Stimulated activated CD8-positive, alpha-beta memory T cell treated with anti-CD3 and anti-CD28 coated beads, Interleukin-7, amount 100 ng/mL, for 4 hours (primary cell): ENCODE results near the gene CTNND2.
"Not testable (repeated sequence)": the region's sequence is repeated elsewhere in the genome, so short reads cannot be mapped to it uniquely, and the experiment has no call there.

Source experiments
- DNase-seq, 2 donors: peaks; one replicate each; pipeline ENCODE4 v3.0.0-alpha.2; 2020; ENCODE audit warnings: low read depth in 2 of 2

The CTNND2 gene

GRCh38 chr5:11873587-11873986, 30.7 kb downstream of the CTNND2 start:
- DNase-seq: no peak

DNA sequence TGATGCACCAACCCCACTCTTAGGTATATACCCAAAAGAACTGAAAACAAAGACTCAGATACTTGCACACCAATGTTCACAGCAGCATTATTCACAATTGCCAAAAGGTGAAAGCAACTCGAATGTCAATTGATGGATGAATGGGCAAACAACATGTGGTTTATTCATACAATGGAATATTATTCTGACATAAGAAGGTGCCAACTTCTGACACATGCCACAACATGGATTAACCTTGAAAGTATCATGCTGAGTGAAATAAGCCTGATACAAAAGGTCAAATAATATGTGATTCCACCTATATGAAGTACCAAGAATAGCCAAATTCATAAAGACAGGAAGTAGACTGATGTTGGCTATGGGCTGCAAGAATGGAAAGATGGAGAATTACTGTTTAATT, 35.0 kb downstream of the CTNND2 start:
- DNase-seq: no peak

DNA sequence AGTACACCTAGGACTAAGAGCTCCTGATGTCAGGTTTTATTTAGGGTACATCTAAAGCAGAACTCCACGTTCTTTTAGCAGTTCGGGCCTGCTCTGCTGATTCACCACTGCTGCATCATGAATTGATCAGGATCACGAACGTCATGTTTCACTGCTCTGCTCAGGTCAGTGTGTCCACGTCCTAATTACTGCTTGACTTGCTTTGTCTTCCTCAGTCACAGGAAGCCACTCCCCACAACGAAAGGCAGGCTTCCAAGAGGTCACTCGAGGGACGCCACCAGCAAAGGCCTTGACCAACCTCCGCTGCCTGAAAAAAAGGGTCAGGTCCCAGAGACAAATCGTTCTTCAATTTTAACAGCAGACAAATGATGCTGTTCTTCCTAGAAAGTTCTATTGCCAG, 40.3 kb downstream of the CTNND2 start:
- DNase-seq: no peak

DNA sequence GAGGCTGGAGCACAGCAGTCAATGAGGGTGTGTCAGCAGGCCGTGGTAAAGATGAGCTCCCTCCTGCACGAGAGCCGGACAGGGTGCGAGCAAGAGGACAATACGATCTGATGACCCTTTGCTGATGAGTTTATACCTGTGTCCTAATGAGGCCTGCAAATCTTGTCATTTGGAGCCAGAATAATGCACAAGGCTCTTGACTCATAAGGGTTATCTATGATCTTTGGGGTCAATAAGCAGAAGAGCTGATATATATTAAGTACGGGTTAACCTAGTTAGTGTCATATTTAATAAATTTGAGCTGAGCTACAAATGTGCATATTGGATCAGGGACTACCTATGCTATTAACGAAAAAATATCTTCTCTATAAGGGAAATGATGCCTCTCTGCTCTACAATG, 46.9 kb downstream of the CTNND2 start:
- DNase-seq: no peak

DNA sequence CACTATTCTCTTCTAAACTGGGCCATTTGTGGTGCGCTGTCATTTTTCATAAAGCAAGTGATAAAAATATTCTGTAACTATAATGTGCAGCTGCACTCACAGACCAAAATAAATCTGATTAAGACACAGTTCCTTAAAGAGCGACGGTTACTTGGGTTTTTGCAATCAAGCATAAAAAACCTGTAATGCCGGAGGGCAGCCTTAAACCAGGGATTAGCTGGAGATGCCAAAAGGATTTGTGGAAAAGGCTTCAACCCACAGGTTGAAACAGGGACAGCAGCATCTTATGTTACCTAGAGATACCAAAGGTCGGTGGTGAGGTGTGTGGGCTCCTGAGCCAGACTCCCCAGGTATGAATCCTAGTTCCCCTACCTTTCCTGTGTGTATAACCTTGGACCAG, 49.3 kb downstream of the CTNND2 start:
- no peak for DNase-seq

- no peak for DNase-seq
These were observed 50.5 kb downstream of the CTNND2 start for GRCh38 chr5:11853796-11854195.

DNA sequence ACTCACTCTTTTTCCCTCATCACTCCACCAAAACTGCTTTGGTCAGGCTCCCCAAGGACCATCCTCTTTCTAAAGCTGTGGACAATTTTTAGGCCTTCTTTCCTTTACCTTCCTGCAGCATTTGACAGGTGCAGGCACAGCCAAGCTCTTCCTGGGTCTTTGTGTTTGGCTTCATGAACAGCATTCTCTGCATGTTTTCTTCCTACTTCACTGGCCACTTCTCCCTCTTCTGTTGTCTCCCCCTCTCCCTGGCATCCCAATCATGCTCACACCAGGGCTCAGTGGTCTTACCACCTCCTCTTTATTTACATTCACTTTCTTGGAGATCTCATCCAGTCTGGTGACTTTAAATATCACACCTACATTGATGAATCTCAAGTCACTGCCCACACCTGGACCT, 51.1 kb downstream of the CTNND2 start:
- no peak for DNase-seq

- DNase-seq: no peak
These were observed 51.5 kb downstream of the CTNND2 start for GRCh38 chr5:11852717-11853087.

DNA sequence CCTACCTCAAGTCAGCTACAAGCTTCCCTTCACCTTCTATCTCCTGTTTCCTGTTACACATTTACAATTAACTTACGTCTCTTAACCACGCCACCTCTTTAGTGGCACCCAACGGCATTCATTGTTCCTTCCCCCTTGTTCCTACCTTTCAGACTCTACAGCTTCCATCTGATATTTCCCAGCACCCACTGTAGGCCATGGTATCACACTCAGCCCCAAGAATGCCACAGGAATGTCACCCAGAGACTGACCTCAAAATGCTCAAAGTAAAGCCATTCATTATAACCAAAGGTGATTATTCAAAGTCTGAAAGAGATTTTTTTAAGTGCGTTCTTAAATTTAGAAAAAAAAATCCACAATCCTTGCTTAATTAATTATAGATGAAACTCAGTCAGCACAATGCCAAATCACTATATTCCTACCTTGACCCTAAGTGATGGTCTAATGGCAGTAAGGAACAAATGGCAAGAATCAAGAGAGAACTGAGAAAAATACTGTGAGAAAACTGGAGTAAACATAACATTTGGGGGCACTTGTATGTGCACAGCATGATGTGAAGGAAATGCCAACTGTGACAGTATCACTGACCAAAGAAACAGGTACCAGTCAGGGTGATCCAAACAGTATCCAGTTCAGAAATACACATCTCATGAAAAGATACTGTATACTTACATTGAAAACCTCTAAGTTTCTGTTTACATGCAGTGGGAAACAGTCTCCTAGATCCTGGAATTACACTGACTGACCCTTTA, 52.1 kb downstream of the CTNND2 start:
- no peak for DNase-seq

DNA sequence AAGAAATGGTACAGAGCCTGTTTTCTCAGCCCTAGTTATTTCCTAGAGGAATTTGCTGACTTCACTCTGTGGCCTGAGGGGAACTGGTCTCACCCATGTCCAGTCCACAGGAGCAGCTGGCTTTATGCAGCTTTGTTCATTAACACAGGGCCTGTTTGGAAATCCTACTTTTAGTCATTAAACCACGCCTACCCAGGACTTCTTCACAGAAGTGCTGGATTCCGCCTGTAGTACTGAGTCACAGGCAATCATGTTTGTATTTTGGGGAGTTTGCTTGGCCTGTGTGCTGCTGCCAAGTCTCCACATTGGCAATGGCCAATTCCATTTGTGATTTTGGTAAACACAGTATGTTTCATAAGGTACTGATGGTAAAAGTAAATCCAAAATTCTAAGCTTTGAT, 52.8 kb downstream of the CTNND2 start:
- no peak for DNase-seq

GRCh38 chr5:11828566-11828965, 75.7 kb downstream of the CTNND2 start:
- not testable (repeated sequence) for DNase-seq

DNA sequence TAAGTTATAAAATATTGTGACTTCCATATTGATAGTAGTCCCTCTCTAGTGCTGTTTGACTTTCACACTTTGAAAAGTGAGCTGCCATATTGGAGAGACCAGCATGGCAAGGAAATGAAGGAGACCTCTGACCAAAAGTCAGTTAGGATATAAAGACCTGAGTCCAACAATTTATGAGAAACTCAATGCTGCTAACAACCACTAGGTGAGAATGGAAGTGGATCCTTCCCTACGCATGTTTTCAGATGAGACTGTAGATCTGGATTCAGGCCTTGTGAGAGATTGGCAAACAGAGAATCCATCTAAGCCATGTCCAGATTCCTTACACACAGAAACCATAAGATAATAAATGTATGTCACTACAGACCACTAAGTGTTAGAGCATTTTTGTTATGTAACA, 81.6 kb downstream of the CTNND2 start:
- no peak for DNase-seq

DNA sequence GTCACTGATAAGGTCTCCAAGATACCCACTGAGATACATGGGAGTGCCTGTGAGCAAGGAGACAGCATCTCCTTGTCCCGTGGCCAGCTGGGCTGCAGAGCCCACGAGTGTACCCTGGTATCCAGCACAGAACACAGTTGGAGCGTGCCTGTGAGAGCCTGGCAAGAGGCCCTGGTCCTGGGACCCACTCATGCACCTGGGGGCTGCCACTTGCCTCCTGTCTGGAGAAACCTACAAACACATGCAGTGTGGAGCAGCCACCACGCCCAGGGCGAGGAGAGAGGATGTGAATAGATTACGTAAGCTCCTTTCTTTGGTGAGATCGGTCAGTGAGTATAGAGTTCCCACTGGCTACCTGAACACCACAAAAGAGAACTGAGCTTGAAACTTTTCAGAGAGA, 88.3 kb downstream of the CTNND2 start:
- DNase-seq: no peak

GRCh38 chr5:11815481-11815880, 88.8 kb downstream of the CTNND2 start:
- DNase-seq: no peak

DNA sequence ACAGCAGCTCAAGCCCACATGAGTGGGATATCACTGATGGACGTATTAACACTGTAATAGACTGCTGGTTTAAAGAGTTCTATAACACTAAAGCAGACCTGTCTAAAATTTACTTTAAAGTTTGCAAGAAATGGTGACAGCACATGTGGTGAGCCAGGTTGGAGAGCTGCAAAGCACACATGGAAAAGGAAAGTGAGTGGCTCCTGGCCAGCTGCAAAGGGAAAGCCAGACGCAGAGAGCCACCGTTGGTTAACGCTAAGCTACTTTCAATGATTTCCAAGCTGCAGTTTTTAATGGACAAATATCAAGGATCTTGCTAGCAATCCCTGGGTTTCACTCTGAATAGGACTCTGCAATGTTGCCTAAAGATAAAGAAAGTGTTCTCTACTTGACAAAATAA, 89.9 kb downstream of the CTNND2 start:
- DNase-seq: no peak

GRCh38 chr5:11809407-11809806, 94.8 kb downstream of the CTNND2 start:
- DNase-seq: no peak

- no peak for DNase-seq
These were observed 100.8 kb downstream of the CTNND2 start for GRCh38 chr5:11803436-11803835.

DNA sequence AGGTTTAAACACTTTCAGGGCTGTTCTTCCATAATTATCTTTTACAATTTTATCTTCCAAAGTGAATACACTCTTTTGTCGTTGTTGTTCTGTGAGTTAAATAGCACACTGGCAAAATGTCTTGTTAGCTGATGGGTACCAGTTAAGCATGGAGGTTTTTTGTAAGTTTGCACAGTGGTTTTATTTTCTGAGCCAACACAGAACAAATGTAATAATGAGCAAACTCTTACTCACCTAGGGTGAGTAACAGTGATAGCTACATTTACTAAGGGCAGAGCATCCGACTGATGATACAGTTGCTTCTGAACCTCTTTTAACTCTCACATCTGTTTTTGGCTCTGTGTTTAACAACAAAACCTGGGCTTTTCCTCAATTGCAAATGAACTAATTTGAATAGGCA, 103.2 kb downstream of the CTNND2 start:
- no peak for DNase-seq

DNA sequence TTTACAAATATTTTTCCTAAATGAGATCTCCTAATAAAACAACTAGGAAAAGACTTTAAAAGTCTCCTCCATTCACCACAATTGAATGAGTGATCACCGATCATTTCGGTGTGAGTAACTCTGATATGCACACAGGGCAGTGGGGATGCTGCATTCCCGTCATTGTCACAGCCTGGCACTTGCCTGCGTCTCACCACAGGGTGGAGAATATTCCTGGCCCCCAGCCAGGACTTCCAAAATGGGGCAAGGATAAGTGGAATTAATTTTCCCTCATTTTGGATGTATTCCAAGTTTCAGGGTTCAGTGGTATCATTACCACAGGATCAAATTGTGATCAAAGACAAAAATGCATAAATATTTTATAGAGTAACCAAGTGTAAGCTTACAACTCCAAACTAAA, 107.1 kb downstream of the CTNND2 start:
- no peak for DNase-seq

- no peak for DNase-seq
These were observed 110.8 kb downstream of the CTNND2 start for GRCh38 chr5:11793396-11793795.

- no peak for DNase-seq
These were observed 111.6 kb downstream of the CTNND2 start for GRCh38 chr5:11792621-11793020.

GRCh38 chr5:11791792-11792191, 112.5 kb downstream of the CTNND2 start:
- no peak for DNase-seq

- no peak for DNase-seq
These were observed 114.0 kb downstream of the CTNND2 start for GRCh38 chr5:11790201-11790600.

DNA sequence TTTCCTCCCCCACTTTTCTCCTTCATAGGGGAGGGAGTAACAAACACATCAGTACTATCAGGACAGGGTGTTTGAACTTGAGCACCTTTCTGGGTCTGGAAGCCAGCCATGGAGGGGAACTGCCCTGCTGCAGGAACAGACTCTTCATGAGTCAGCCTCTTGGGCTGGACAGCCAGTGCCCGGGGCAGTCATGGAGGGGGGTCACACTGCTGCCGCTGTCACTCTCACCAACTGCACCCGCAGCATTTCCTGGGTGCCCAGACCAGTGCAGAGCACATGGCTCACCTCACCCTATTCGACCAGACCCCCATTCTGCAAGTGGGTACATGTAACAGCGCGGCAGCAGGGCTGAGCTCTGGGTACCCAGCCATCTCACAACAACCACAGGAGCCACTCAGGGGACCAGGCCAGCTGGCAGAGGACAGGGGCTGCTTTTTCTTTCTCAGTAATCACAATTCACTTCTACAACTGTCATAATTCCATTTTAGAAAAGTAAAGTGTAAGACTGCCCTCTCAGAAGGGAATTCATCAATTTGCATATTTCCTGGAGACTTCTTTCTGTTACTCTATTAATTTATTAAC, 118.4 kb downstream of the CTNND2 start:
- DNase-seq: no peak
